ENCODE measurements around the gene TRAPPC3. TPM values are rescaled to one million over a fixed set of nuclear protein-coding genes. Genes with fewer than 3 reads are reported as not detected.
A peak's percentile ranks its signal among the peaks of the same experiment; 100 is the strongest.

TRAPPC3 gene
- total RNA-seq, 1 donor = 111 TPM

- peak; percentile 58 for DNase-seq (ENCODE audit: insufficient read length, low spot score, missing footprints)
- Histone ChIP-seq H3K4me1 (ENCODE audit: insufficient read depth, low read length) (peaks cover 7% of the 10 kb centered on the region), H3K9me3 (ENCODE audit: low read depth, low read length) (no peaks in the 10 kb centered on the region), H2AFZ (ENCODE audit: low read length) (no peak overlapping the region), H3K27ac (ENCODE audit: low read depth, low read length) (no peak overlapping the region), H3K4me2 (ENCODE audit: insufficient read depth, low read length) (no peak overlapping the region), H3K27me3 (ENCODE audit: insufficient read depth, low read length) (no peaks in the 10 kb centered on the region), H4K20me1 (ENCODE audit: insufficient read depth, low read length) (peaks cover 37% of the 10 kb centered on the region), H3K36me3 (ENCODE audit: insufficient read depth, low read length) (peaks cover 77% of the 10 kb centered on the region), H3K79me2 (ENCODE audit: insufficient read depth, low read length) (peaks cover 49% of the 10 kb centered on the region), H3K4me3 (ENCODE audit: insufficient read depth, low read length) (no peak overlapping the region)
- no peak for TF ChIP-seq CTCF (IDR thresholded peaks at IDR 0.05; ENCODE audit: extremely low read depth, low read depth, low read length)
Measured at GRCh38 chr1:36177589-36178431, 28.5 kb upstream of the TRAPPC3 start.

- H3K36me3 ChIP-seq (ENCODE audit: insufficient read depth, low read length) = peaks cover 83% of the 10 kb centered on the region
- no peak overlapping the region for H2AFZ ChIP-seq (ENCODE audit: low read length)
- H3K79me2 ChIP-seq (ENCODE audit: insufficient read depth, low read length) = peaks cover 60% of the 10 kb centered on the region
- DNase-seq (ENCODE audit: insufficient read length, low spot score, missing footprints) = peak; percentile 65
- no peak overlapping the region for H3K4me2 ChIP-seq (ENCODE audit: insufficient read depth, low read length)
- no peaks in the 10 kb centered on the region for H3K27me3 ChIP-seq (ENCODE audit: insufficient read depth, low read length)
- peaks cover 45% of the 10 kb centered on the region for H4K20me1 ChIP-seq (ENCODE audit: insufficient read depth, low read length)
- no peaks in the 10 kb centered on the region for H3K9me3 ChIP-seq (ENCODE audit: low read depth, low read length)
- H3K27ac ChIP-seq (ENCODE audit: low read depth, low read length) = peak overlapping the region; percentile 75
- peaks cover 13% of the 10 kb centered on the region for H3K4me1 ChIP-seq (ENCODE audit: insufficient read depth, low read length)
- TF ChIP-seq CTCF (IDR thresholded peaks at IDR 0.05; ENCODE audit: extremely low read depth, low read depth, low read length) = no peak
- no peak overlapping the region for H3K4me3 ChIP-seq (ENCODE audit: insufficient read depth, low read length)
Measured at GRCh38 chr1:36176106-36176949, 27.0 kb upstream of the TRAPPC3 start.

- peak overlapping the region; percentile 75 for H3K27ac ChIP-seq (ENCODE audit: low read depth, low read length)
- peaks cover 69% of the 10 kb centered on the region for H3K79me2 ChIP-seq (ENCODE audit: insufficient read depth, low read length)
- H2AFZ ChIP-seq (ENCODE audit: low read length) = no peak overlapping the region
- H3K36me3 ChIP-seq (ENCODE audit: insufficient read depth, low read length) = peaks cover 78% of the 10 kb centered on the region
- H3K4me1 ChIP-seq (ENCODE audit: insufficient read depth, low read length) = peaks cover 13% of the 10 kb centered on the region
- TF ChIP-seq CTCF (IDR thresholded peaks at IDR 0.05; ENCODE audit: extremely low read depth, low read depth, low read length) = no peak
- H3K4me3 ChIP-seq (ENCODE audit: insufficient read depth, low read length) = no peak overlapping the region
- H3K9me3 ChIP-seq (ENCODE audit: low read depth, low read length) = no peaks in the 10 kb centered on the region
- H3K27me3 ChIP-seq (ENCODE audit: insufficient read depth, low read length) = no peaks in the 10 kb centered on the region
- peak; percentile 94 for DNase-seq (ENCODE audit: insufficient read length, low spot score, missing footprints)
- H3K4me2 ChIP-seq (ENCODE audit: insufficient read depth, low read length) = no peak overlapping the region
- H4K20me1 ChIP-seq (ENCODE audit: insufficient read depth, low read length) = peaks cover 54% of the 10 kb centered on the region
Measured at GRCh38 chr1:36175137-36176095, 26.1 kb upstream of the TRAPPC3 start.
